Measurements from ENCODE around the gene TMEM263. TPM values are rescaled to one million over a fixed set of nuclear protein-coding genes. Genes with fewer than 3 reads are reported as not detected.

TMEM263 gene
- 37.6 and 38.2 TPM in 2 replicates for total RNA-seq

DNA sequence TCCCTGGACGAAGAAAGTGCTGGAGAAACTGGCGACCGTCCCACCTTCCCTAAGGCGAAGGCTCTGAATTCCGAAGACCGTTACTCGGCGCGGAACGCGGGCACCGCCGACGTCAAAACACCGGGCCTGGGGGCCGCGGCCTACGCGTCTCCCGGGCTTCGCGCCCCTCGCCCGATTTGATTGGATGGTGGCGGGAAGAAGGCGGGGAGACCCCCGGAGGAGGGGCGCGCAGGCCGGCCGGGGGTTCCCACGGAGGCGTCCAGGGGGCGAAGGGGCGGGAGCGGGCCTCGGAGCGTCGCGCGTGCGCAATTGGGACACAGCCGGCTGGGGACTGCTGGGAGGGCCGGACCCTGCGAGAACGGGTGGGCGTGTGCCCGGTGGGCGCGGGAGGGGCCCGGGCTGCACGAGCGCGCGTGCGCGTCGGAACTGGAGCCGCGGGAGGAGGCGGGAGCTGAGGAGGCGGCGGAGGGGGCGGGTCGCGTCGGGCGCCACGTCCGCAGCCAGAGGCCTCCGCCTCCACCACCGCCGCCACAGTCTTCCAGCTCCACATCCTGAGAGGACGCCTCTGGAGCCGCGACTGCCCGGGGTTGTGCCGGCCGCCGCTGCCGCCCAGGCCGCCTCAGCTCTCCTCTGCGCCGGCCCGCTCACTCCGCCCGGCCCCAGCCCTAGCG, at the start of gene TMEM263:
Gene TMEM263, plus strand, starts transcription at position 531 of the 671 bp plus-strand sequence. CDS start 11,210 bp downstream, outside the sequence.

DNA sequence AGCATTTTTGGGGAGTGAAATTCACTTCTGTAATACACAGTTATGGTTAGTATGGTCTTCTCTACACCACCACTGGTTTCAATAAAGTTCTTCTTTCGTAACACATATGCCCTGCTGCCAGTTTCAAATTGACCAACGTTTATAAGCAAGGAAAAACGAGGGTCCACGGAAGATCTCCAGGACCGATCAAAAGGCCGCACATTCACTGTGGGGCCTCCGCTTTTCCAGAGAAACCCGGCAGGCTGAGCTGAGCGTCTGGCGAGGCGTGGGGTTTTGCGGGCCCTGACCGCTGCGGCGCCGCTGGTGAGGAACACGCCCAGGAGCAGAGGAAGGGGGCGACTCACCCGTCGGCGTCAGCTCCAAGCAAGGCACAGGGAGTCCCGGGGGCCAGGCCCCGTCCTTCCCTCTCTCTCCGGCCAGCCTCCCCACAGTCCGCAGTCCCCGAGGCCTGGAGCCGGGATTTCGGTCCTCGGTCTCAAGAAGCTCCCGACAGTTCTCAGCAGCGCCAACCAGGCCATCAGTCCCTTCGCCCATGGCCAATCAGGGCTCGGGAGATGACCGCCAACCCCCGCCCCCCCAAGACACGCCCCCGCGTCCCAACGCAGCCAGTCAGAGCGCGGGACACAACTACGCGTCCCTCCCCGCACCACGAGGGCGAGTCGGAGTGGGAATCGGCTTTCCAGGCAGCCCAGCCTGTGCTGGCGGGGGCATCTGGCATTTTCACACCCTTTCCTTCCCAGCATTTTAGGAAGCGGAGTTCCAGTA, 31.1 kb downstream of the TMEM263 start, which contains the start of gene MTERF2:
Gene MTERF2, minus strand, starts transcription at position 522 of the 765 bp plus-strand sequence. CDS start 8,432 bp downstream, outside the sequence.

Other genes starting within 250 kb of the TMEM263 start
- gene RIC8B, start 181.2 kb upstream of the TMEM263 start, total RNA-seq: 3.8 and 6.8 TPM in 2 replicates
- 1.7 and 3.5 TPM in 2 replicates for gene MTERF2, start 31.2 kb downstream of the TMEM263 start, total RNA-seq
- gene CRY1, start 137.6 kb downstream of the TMEM263 start, total RNA-seq: 4.8 and 15.8 TPM in 2 replicates

Data from hair follicular keratinocyte (primary cell).